IMR-90 (cell line): Measurements from ENCODE around the gene ENOX2. TPM values are rescaled to one million over a fixed set of nuclear protein-coding genes. Genes with fewer than 3 reads are reported as not detected.
"Not testable (repeated sequence)": the region's sequence is repeated elsewhere in the genome, so short reads cannot be mapped to it uniquely, and the experiment has no call there.

Experiments
- ATAC-seq: fragments of 200-7000 bp; cut with Tn5 transposase; 2 replicates; pipeline ENCODE4 v1.9.1; 2020; ENCODE audit warnings: low read depth, mild to moderate bottlenecking, moderate library complexity
- BruUV-seq: library from RNA; stranded (reverse); fragments of 400-500 nt; replicated peaks from 2 replicates; lab custom pipeline; 2021; lab: Mats Ljungman, UMichigan
- CTCF ChIA-PET: fragments of 300-600 bp; formaldehyde crosslinking; extraction: SDS; loops from one replicate; lab custom pipeline; 2021; ENCODE audit warnings: antibody characterized with exemption; lab: Yijun Ruan, JAX
- POLR2A ChIA-PET: fragments of 300-600 bp; sonication (Branson Sonifier 250); formaldehyde crosslinking; loops from one replicate; lab custom pipeline; 2022; ENCODE audit warnings: antibody characterized with exemption; ENCODE audit not compliant: unreplicated experiment; lab: Charles Lee
- DNase-seq: peaks from one replicate; pipeline ENCODE4 v3.0.0; 2013
- H2AFZ ChIP-seq: replicated peaks from 2 replicates; pipeline ENCODE3; 2013; ENCODE audit warnings: low read length, mild to moderate bottlenecking; ENCODE audit not compliant: poor library complexity
- H2AK5ac ChIP-seq: 2 replicates; pipeline ENCODE4 v1.6.1; 2013; ENCODE audit warnings: low read depth, low read length, inconsistent platforms
- H2AK9ac ChIP-seq: replicated peaks from 2 replicates; pipeline ENCODE3; 2013; ENCODE audit warnings: mild to moderate bottlenecking, low read depth, low read length, moderate library complexity; ENCODE audit not compliant: poor library complexity
- H2BK120ac ChIP-seq: 2 replicates; pipeline ENCODE4 v1.6.1; 2013; ENCODE audit warnings: low read depth, low read length, inconsistent platforms
- H2BK15ac ChIP-seq: 3 replicates; pipeline ENCODE4 v1.6.1; 2013; ENCODE audit warnings: low read depth, low read length, inconsistent platforms
- H2BK20ac ChIP-seq: 2 replicates; pipeline ENCODE4 v1.6.1; 2013; ENCODE audit warnings: low read depth, mild to moderate bottlenecking, inconsistent platforms, low read length, moderate library complexity
- H2BK5ac ChIP-seq: 2 replicates; pipeline ENCODE4 v1.6.1; 2013; ENCODE audit warnings: mild to moderate bottlenecking, low read depth, low read length, inconsistent platforms; ENCODE audit not compliant: poor library complexity, severe bottlenecking
- H3K14ac ChIP-seq: replicated peaks from 2 replicates; pipeline ENCODE4 v1.6.1; 2013; ENCODE audit warnings: low read depth, low read length, inconsistent platforms
- H3K18ac ChIP-seq: 2 replicates; pipeline ENCODE4 v1.6.1; 2013; ENCODE audit warnings: low read depth, low read length, control low read depth
- H3K23ac ChIP-seq: 2 replicates; pipeline ENCODE4 v1.6.1; 2013; ENCODE audit warnings: low read depth, low read length, inconsistent platforms
- H3K27ac ChIP-seq: 2 replicates; pipeline ENCODE4 v1.5.1; 2013; ENCODE audit warnings: mild to moderate bottlenecking, control low read depth, low read length; ENCODE audit not compliant: insufficient read depth
- H3K27me3 ChIP-seq: 2 replicates; pipeline ENCODE4 v1.6.1; 2013; ENCODE audit warnings: low read length; ENCODE audit not compliant: control insufficient read depth, insufficient read depth
- H3K36me3 ChIP-seq: 2 replicates; pipeline ENCODE4 v1.6.1; 2013; ENCODE audit warnings: low read length, mixed read lengths; ENCODE audit not compliant: control insufficient read depth, insufficient read depth
- H3K4ac ChIP-seq: 2 replicates; pipeline ENCODE4 v1.6.1; 2013; ENCODE audit warnings: low read depth, low read length, inconsistent platforms
- H3K4me1 ChIP-seq: 2 replicates; pipeline ENCODE4 v1.6.1; 2013; ENCODE audit warnings: low read length, mixed read lengths; ENCODE audit not compliant: control insufficient read depth, insufficient read depth
- H3K4me2 ChIP-seq: 2 replicates; pipeline ENCODE4 v1.6.1; 2013; ENCODE audit warnings: low read depth, mild to moderate bottlenecking, control low read depth, low read length, moderate library complexity
- H3K4me3 ChIP-seq: 2 replicates; pipeline ENCODE4 v1.5.1; 2013; ENCODE audit warnings: low read depth, mild to moderate bottlenecking, control low read depth, low read length, moderate library complexity; ENCODE audit not compliant: insufficient read depth
- H3K56ac ChIP-seq: 2 replicates; pipeline ENCODE4 v1.6.1; 2013; ENCODE audit warnings: low read length, inconsistent platforms; ENCODE audit not compliant: insufficient read depth; ENCODE audit errors: extremely low read depth
- H3K79me1 ChIP-seq, 2 experiments: 2 replicates each; pipeline ENCODE4 v1.6.1; 2013; ENCODE audit warnings: low read length in 2 of 2, inconsistent platforms in 1 of 2, low read depth in 1 of 2
- H3K9ac ChIP-seq: 2 replicates; pipeline ENCODE4 v1.6.1; 2013; ENCODE audit warnings: low read depth, low read length, control low read depth
- H3K9me1 ChIP-seq: 2 replicates; pipeline ENCODE4 v1.6.1; 2013; ENCODE audit warnings: low read length, inconsistent platforms; ENCODE audit not compliant: insufficient read depth
- H3K9me3 ChIP-seq: 2 replicates; pipeline ENCODE4 v1.6.1; 2013; ENCODE audit warnings: low read length; ENCODE audit not compliant: control insufficient read depth, insufficient read depth
- H4K20me1 ChIP-seq: 2 replicates; pipeline ENCODE4 v1.6.1; 2013; ENCODE audit warnings: low read length, inconsistent platforms; ENCODE audit not compliant: insufficient read depth
- H4K5ac ChIP-seq: 2 replicates; pipeline ENCODE4 v1.6.1; 2013; ENCODE audit warnings: mild to moderate bottlenecking, low read depth, low read length, control low read depth
- H4K8ac ChIP-seq, 2 experiments: 2 replicates each; pipeline ENCODE4 v1.6.1; 2013; ENCODE audit warnings: low read depth in 2 of 2, low read length in 2 of 2, control low read depth in 1 of 2, inconsistent platforms in 1 of 2
- H4K91ac ChIP-seq: 2 replicates; pipeline ENCODE4 v1.6.1; 2013; ENCODE audit warnings: low read depth, low read length, inconsistent platforms; ENCODE audit not compliant: insufficient read depth
- CEBPB ChIP-seq: IDR thresholded peaks from 2 replicates; pipeline ENCODE4 v1.6.1; 2012; ENCODE audit warnings: low read depth, low read length, improper control_type of control experiment
- FOS ChIP-seq: fragments of 150-350 bp; IDR thresholded peaks from 2 replicates; pipeline ENCODE4 v1.6.1; 2016; ENCODE audit warnings: low read depth, low read length
- MAFK ChIP-seq: IDR thresholded peaks from 2 replicates; pipeline ENCODE4 v1.6.1; 2012; ENCODE audit warnings: low read depth, low read length, improper control_type of control experiment
- MXI1 ChIP-seq: IDR thresholded peaks from 2 replicates; pipeline ENCODE4 v1.6.1; 2012; ENCODE audit warnings: low read depth, mild to moderate bottlenecking, low read length, moderate library complexity, borderline replicate concordance
- NFE2L2 ChIP-seq: fragments of 150-350 bp; IDR thresholded peaks from 2 replicates; pipeline ENCODE4 v1.6.1; 2016; ENCODE audit warnings: low read depth, mild to moderate bottlenecking, low read length
- RAD21 ChIP-seq: IDR thresholded peaks from 2 replicates; pipeline ENCODE4 v1.6.1; 2012; ENCODE audit warnings: low read length, improper control_type of control experiment
- RFX5 ChIP-seq: IDR thresholded peaks from 2 replicates; pipeline ENCODE4 v1.8.0; 2012; ENCODE audit warnings: low read depth, mild to moderate bottlenecking, low read length, moderate library complexity
- WGBS, 2 experiments: methylation state at CpG; one replicate each; pipeline versions ENCODE4 v1.1.5 to v1.1.7; 2013; ENCODE audit warnings: missing lambda C conversion rate in 2 of 2; ENCODE audit not compliant: insufficient read length in 1 of 2; ENCODE audit errors: extremely low coverage in 2 of 2; 5-methylcytosine and 5-hydroxymethylcytosine counted together
- dilution Hi-C: fragments of 300-500 bp; cut with HindIII; formaldehyde crosslinking; loops from one replicate; pipeline ENCODE4 v1.14.3; 2018; ENCODE audit warnings: low sequenced_read_pairs; ENCODE audit not compliant: unreplicated experiment
- in situ Hi-C: fragments of 300-500 bp; cut with MboI; formaldehyde crosslinking; loops from 3 replicates; pipeline ENCODE4 v1.14.3; 2019; ENCODE audit warnings: low sequenced_read_pairs, inconsistent platforms, mixed read lengths
- intact Hi-C: fragments of 100-400 bp; cut with micrococcal nuclease; formaldehyde crosslinking; loops from 2 replicates; pipeline ENCODE4 v1.10.0; 2022
- polyA plus RNA-seq, 3 experiments: library from polyadenylated mRNA; depleted of rRNA; stranded (reverse); fragments of >200 nt; gene quantifications; 2 replicates each; pipeline ENCODE4 v1.2.3, GENCODE V29; 2012; ENCODE audit warnings: low replicate concordance in 1 of 3
- total RNA-seq: library from RNA; depleted of rRNA; stranded (reverse); fragments of >200 nt; gene quantifications from 2 replicates; pipeline ENCODE4 v1.2.3, GENCODE V29; 2012

Gene ENOX2
- total and polyA plus RNA-seq, 2 of the 4 experiments (the other 2 are of a cell fraction) = 6.3 to 11.8 TPM

- no peak overlapping the region for H4K5ac ChIP-seq
- no peak overlapping the region for H2BK20ac ChIP-seq
- in situ Hi-C loops = no loop called here
- no peak overlapping the region for H2AK9ac ChIP-seq
- no peaks in the 10 kb centered on the region for H3K9me1 ChIP-seq
- no peak overlapping the region for H2AFZ ChIP-seq
- no peaks in the 10 kb centered on the region for H3K9me3 ChIP-seq
- H3K27me3 ChIP-seq = no peaks in the 10 kb centered on the region
- no peak overlapping the region for H3K18ac ChIP-seq
- H3K56ac ChIP-seq = no peak overlapping the region
- H3K4me1 ChIP-seq = no peaks in the 10 kb centered on the region
- no peaks in the 10 kb centered on the region for H4K20me1 ChIP-seq
- H3K4ac ChIP-seq = no peak overlapping the region
- TF ChIP-seq MXI1 (no peak), MAFK (no peak), RAD21 (no peak), NFE2L2 (no peak), FOS (no peak), CEBPB (no peak), RFX5 (no peak)
- dilution Hi-C loops = no loop called here
- intact Hi-C loops = no loop called here
- no peak overlapping the region for H3K27ac ChIP-seq
- H4K91ac ChIP-seq = no peak overlapping the region
- no peak overlapping the region for H3K23ac ChIP-seq
- no peak overlapping the region for H2BK15ac ChIP-seq
- ChIA-PET POLR2A (no interaction called here), CTCF (no interaction called here)
- no peak for DNase-seq
- ATAC-seq = no peak
- no peaks in the 10 kb centered on the region for H3K79me1 ChIP-seq
- no peaks in the 10 kb centered on the region for H3K36me3 ChIP-seq
- no peak overlapping the region for H3K14ac ChIP-seq
- H4K8ac ChIP-seq = no peak overlapping the region
- H3K4me3 ChIP-seq = no peak overlapping the region
- no peak overlapping the region for H3K4me2 ChIP-seq
- no CpG with 5 or more reads among the region's 2 CpGs for WGBS, 2 experiments
- no peak overlapping the region for H2AK5ac ChIP-seq
- H2BK120ac ChIP-seq = no peak overlapping the region
- no TSS peak for BruUV-seq
- H3K9ac ChIP-seq = no peak overlapping the region
- H2BK5ac ChIP-seq = no peak overlapping the region
These were observed 30.3 kb upstream of the ENOX2 start for GRCh38 chrX:130933358-130933757.

GRCh38 chrX:130920405-130920804, 17.4 kb upstream of the ENOX2 start:
- DNase-seq, H3K27ac ChIP-seq, H2AK5ac ChIP-seq, H4K91ac ChIP-seq, dilution Hi-C loops, H3K9me3 ChIP-seq, H2BK15ac ChIP-seq, H4K20me1 ChIP-seq, ATAC-seq, BruUV-seq, H3K4me3 ChIP-seq, H3K79me1 ChIP-seq, intact Hi-C loops, H2BK120ac ChIP-seq, H4K5ac ChIP-seq, H2AFZ ChIP-seq, H3K4me2 ChIP-seq, H3K9me1 ChIP-seq, H4K8ac ChIP-seq, H2AK9ac ChIP-seq, H3K4ac ChIP-seq, H3K36me3 ChIP-seq, CTCF ChIA-PET, H3K14ac ChIP-seq, POLR2A ChIA-PET, H3K23ac ChIP-seq, H3K4me1 ChIP-seq, H3K18ac ChIP-seq, H3K27me3 ChIP-seq, H2BK5ac ChIP-seq, H3K56ac ChIP-seq, H2BK20ac ChIP-seq, H3K9ac ChIP-seq: not testable (repeated sequence)
- in situ Hi-C loops = loop anchor here (25.0 kb wide), 2 partner anchors 658 to 1308 kb away; partner anchors contain the start of gene ZNF280C
- WGBS, 2 experiments = no CpG with 5 or more reads among the region's 2 CpGs
